Glutamatergic neuron (in vitro differentiated cells): ENCODE results near the gene DOP1B. TPM values are rescaled to one million over a fixed set of nuclear protein-coding genes. Genes with fewer than 3 reads are reported as not detected.

Experiments
- DNase-seq: peaks from one replicate; pipeline ENCODE4 v3.0.0; 2022
- H3K27ac Mint-ChIP-seq: one replicate; pipeline ENCODE4 v1.8.0; 2020; ENCODE audit warnings: mild to moderate bottlenecking, mixed read lengths, inconsistent platforms; ENCODE audit not compliant: unreplicated experiment
- H3K27me3 Mint-ChIP-seq: one replicate; pipeline ENCODE4 v1.8.0; 2020; ENCODE audit warnings: mild to moderate bottlenecking, moderate library complexity, mixed read lengths, inconsistent platforms; ENCODE audit not compliant: unreplicated experiment
- H3K36me3 Mint-ChIP-seq: one replicate; pipeline ENCODE4 v1.8.0; 2020; ENCODE audit warnings: mild to moderate bottlenecking, mixed read lengths, inconsistent platforms; ENCODE audit not compliant: unreplicated experiment
- H3K4me1 Mint-ChIP-seq: one replicate; pipeline ENCODE4 v1.8.0; 2020; ENCODE audit warnings: mild to moderate bottlenecking, low read depth, mixed read lengths, inconsistent platforms; ENCODE audit not compliant: unreplicated experiment
- H3K4me3 Mint-ChIP-seq: one replicate; pipeline ENCODE4 v1.8.0; 2020; ENCODE audit warnings: mild to moderate bottlenecking, mixed read lengths, inconsistent platforms; ENCODE audit not compliant: unreplicated experiment
- H3K9me3 Mint-ChIP-seq: one replicate; pipeline ENCODE4 v1.8.0; 2020; ENCODE audit warnings: mild to moderate bottlenecking, moderate library complexity, mixed read lengths, inconsistent platforms; ENCODE audit not compliant: unreplicated experiment
- CTCF ChIP-seq: fragments of 200-600 bp; sonication (generic); IDR thresholded peaks from one replicate; pipeline ENCODE4 v1.5.0; 2021; ENCODE audit not compliant: partially characterized antibody, unreplicated experiment
- total RNA-seq: library from RNA; stranded (reverse); fragmentation: NEBNext Ultra II Directional; extraction: Animal tissue kit (Norgen Biotek cat#: 25700); gene quantifications from one replicate; pipeline ENCODE4 v1.2.1, GENCODE V29; 2021; ENCODE audit not compliant: unreplicated experiment

The DOP1B gene
- total RNA-seq, 1 donor from 2014 or later, result 37.8 TPM

- Mint-ChIP-seq H3K36me3 (no peaks in the 10 kb centered on the region), H3K27me3 (no peaks in the 10 kb centered on the region), H3K9me3 (no peaks in the 10 kb centered on the region), H3K4me3 (no peak overlapping the region), H3K4me1 (no peaks in the 10 kb centered on the region), H3K27ac (no peak overlapping the region)
- DNase-seq, result no peak
- TF ChIP-seq CTCF, result no peak
Measured at GRCh38 chr21:36149788-36150711, 6.6 kb upstream of the DOP1B start.

- Mint-ChIP-seq H3K4me1 (peaks cover 4% of the 10 kb centered on the region), H3K36me3 (no peaks in the 10 kb centered on the region), H3K9me3 (peaks cover 8% of the 10 kb centered on the region), H3K27me3 (peaks cover 3% of the 10 kb centered on the region), H3K4me3 (peak overlapping the region; percentile 64), H3K27ac (no peak overlapping the region)
- no peak for DNase-seq
- no peak for TF ChIP-seq CTCF
Measured at GRCh38 chr21:36155603-36156338, 853 bp upstream of the DOP1B start.

- Mint-ChIP-seq H3K36me3 (no peaks in the 10 kb centered on the region), H3K27ac (no peak overlapping the region), H3K4me1 (peaks cover 4% of the 10 kb centered on the region), H3K9me3 (peaks cover 8% of the 10 kb centered on the region), H3K4me3 (peak overlapping the region; percentile 64), H3K27me3 (peaks cover 3% of the 10 kb centered on the region)
- DNase-seq, result peak; percentile 100
- no peak for TF ChIP-seq CTCF
Measured at GRCh38 chr21:36156339-36156814, 247 bp upstream of the DOP1B start.

GRCh38 chr21:36159356-36159921, 2.8 kb downstream of the DOP1B start:
- Mint-ChIP-seq H3K9me3 (peaks cover 9% of the 10 kb centered on the region), H3K27ac (no peak overlapping the region), H3K27me3 (peaks cover 7% of the 10 kb centered on the region), H3K36me3 (no peaks in the 10 kb centered on the region), H3K4me1 (peaks cover 7% of the 10 kb centered on the region), H3K4me3 (no peak overlapping the region)
- DNase-seq, result no peak
- no peak for TF ChIP-seq CTCF
